Measurements from ENCODE around the gene MRPL38.

Gene MRPL38

GRCh38 chr17:75850928-75851692 is 53.6 kb downstream of the MRPL38 start:
- peaks cover 32% of the 10 kb centered on the region for H3K36me3 ChIP-seq (ENCODE audit: control insufficient read depth, insufficient read depth, low read length)
- no peak for DNase-seq (ENCODE audit: extremely low read depth, insufficient read length)
- no peaks in the 10 kb centered on the region for H3K27me3 ChIP-seq (replicated peaks; ENCODE audit: control insufficient read depth, insufficient read depth, low read length)
- TF ChIP-seq CTCF (IDR thresholded peaks at IDR 0.05; ENCODE audit: insufficient read depth, low read length, poor library complexity, severe bottlenecking): no peak
- H3K4me3 ChIP-seq (replicated peaks; ENCODE audit: low read depth, low read length): no peak overlapping the region

- TF ChIP-seq CTCF (IDR thresholded peaks at IDR 0.05; ENCODE audit: insufficient read depth, low read length, poor library complexity, severe bottlenecking): no peak
- peaks cover 32% of the 10 kb centered on the region for H3K36me3 ChIP-seq (ENCODE audit: control insufficient read depth, insufficient read depth, low read length)
- no peak overlapping the region for H3K4me3 ChIP-seq (replicated peaks; ENCODE audit: low read depth, low read length)
- H3K27me3 ChIP-seq (replicated peaks; ENCODE audit: control insufficient read depth, insufficient read depth, low read length): no peaks in the 10 kb centered on the region
- no peak for DNase-seq (ENCODE audit: extremely low read depth, insufficient read length)
These were observed 55.0 kb downstream of the MRPL38 start for GRCh38 chr17:75849724-75850123.

DNA sequence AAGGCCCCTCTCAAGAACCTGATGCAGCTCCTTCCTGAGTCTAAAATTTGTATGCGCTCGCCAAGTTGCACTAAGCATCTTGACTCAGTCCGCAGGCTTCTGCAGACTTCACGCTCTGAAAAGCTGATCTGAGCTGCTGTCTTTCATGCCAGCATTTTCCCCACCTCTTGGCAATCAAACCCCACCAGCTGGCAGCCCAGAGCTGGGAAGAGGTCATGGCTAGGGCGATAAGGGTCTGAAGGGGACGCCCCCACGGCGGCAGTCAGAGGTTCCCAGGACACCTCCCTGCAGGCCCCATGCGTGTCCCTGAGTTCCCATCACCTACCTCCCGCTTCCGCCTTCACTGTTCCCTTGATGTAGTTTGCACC is 55.4 kb downstream of the MRPL38 start:
- TF ChIP-seq CTCF (IDR thresholded peaks at IDR 0.05; ENCODE audit: insufficient read depth, low read length, poor library complexity, severe bottlenecking): no peak
- Histone ChIP-seq H3K27me3 (replicated peaks; ENCODE audit: control insufficient read depth, insufficient read depth, low read length) (no peaks in the 10 kb centered on the region), H3K36me3 (ENCODE audit: control insufficient read depth, insufficient read depth, low read length) (peaks cover 32% of the 10 kb centered on the region), H3K4me3 (replicated peaks; ENCODE audit: low read depth, low read length) (no peak overlapping the region)
- no peak for DNase-seq (ENCODE audit: extremely low read depth, insufficient read length)

All from GM06990 (cell line).